ENCODE results near the gene DEXI.

DEXI gene

DNA sequence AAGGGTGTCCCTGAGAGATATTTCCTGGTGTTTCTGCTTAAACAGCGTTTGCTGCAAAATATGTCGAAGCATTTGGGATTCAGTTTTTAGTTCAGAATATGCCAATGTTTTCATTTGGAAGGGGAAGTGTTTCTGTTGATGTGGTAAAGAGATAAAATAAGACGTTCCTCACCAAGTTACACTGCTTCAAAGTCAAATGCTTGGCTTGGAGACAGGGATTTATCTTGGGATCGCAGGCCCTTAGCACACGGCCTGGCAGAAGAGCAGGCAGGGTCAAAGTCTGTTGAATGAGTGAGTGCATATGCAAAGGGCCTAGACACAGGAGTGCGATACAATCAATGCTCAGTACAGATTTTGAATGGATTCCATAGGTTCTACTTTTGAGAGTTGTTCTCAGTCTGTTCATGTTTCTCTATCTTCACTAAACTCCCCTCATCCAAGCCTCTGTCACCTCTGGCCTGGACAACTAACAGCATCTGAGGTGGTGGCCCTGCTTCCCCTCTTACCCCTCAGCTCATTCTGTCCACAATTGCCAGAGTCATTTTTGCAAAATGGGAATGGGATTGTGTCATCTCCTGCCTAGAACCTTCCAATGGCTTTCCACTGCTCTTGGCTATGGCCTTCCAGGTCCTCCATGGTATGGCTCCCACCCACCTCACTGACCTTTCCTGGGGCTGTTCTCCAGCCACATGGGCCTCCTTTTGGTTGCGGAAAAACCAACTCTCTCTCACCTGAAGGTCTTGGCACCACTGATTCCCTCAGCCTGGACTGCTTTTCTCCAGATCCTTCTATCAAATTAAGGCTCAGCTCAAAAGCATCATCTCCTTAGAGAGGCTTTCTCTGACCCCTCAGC, 3.2 kb downstream of the DEXI start:
- no peak for DNase-seq (ENCODE audit: extremely low read depth, low read depth)
- peak overlapping the region; percentile 93 for H3K4me3 ChIP-seq (replicated peaks; ENCODE audit: low read depth, low read length)
- TF ChIP-seq, protein P1, sequence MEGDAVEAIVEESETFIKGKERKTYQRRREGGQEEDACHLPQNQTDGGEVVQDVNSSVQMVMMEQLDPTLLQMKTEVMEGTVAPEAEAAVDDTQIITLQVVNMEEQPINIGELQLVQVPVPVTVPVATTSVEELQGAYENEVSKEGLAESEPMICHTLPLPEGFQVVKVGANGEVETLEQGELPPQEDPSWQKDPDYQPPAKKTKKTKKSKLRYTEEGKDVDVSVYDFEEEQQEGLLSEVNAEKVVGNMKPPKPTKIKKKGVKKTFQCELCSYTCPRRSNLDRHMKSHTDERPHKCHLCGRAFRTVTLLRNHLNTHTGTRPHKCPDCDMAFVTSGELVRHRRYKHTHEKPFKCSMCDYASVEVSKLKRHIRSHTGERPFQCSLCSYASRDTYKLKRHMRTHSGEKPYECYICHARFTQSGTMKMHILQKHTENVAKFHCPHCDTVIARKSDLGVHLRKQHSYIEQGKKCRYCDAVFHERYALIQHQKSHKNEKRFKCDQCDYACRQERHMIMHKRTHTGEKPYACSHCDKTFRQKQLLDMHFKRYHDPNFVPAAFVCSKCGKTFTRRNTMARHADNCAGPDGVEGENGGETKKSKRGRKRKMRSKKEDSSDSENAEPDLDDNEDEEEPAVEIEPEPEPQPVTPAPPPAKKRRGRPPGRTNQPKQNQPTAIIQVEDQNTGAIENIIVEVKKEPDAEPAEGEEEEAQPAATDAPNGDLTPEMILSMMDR (IDR thresholded peaks at IDR 0.05; ENCODE audit: low read depth, low read length, missing control alignments) = no peak

DNA sequence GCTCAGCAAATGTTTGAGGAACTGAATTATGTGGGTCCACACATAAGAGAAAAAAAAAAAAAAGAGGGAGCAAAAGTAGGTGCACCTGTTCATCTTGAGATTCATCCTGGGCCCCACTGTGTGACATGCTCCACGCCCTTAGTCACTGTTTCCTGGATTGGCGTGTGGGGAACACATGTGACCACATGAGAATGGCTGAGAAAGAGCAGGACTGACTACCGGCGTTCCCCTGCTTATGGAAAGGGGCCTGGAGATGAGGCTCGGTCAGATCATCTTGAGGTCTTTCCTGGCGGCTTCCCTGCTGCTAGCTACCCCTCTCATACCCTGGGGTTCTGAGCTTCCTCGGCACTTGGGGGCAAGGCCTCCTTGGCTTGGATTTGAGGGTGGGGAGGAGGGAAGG, 3.9 kb downstream of the DEXI start:
- DNase-seq (ENCODE audit: extremely low read depth, low read depth) = no peak
- H3K4me3 ChIP-seq (replicated peaks; ENCODE audit: low read depth, low read length) = peak overlapping the region; percentile 93
- TF ChIP-seq, protein P1 (IDR thresholded peaks at IDR 0.05; ENCODE audit: low read depth, low read length, missing control alignments) = no peak

DNA sequence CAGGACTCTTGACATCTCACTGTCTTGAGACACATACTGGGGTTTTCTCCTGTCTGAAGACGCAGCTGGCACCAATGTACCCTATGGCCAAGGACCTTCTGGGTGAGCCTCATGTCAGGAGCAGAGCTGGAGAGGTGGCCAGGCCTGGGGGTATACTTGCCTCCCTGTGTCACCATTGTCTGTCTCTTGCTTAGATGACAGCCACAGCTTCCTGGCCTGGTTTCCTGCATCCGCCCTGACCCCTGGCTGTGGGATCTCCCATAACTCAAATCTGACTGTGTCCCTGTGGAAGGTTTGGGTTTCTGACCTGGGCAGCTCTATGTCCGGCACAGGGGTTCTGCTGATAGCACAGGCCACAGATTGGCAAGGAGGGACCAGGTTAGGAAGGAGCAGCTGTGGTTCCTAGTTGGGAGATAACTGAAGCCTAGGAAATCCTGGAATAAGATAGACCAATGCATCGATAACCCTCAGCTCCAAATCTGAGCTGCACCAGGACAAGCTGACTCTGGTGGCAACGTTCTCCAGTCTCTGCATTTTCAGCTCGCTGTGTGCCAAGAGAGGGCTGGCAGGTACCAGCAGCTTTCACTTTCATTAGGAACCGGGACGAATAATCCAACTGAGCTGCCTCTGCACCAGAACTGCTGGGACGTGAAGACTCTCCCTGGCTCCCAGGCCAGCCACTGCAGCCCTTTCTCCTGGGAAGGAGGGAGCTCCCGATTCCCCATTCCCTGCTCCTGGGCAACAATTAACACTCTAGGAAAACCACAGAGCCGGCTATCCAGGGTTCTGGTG, 5.0 kb downstream of the DEXI start:
- TF ChIP-seq, protein P1 (IDR thresholded peaks at IDR 0.05; ENCODE audit: low read depth, low read length, missing control alignments) = no peak
- no peak overlapping the region for H3K4me3 ChIP-seq (replicated peaks; ENCODE audit: low read depth, low read length)
- no peak for DNase-seq (ENCODE audit: extremely low read depth, low read depth)

- TF ChIP-seq, protein P1 (IDR thresholded peaks at IDR 0.05; ENCODE audit: low read depth, low read length, missing control alignments) = no peak
- no peak for DNase-seq (ENCODE audit: extremely low read depth, low read depth)
- no peak overlapping the region for H3K4me3 ChIP-seq (replicated peaks; ENCODE audit: low read depth, low read length)
Measured at GRCh38 chr16:10936272-10936984, 5.8 kb downstream of the DEXI start.

- H3K4me3 ChIP-seq (replicated peaks; ENCODE audit: low read depth, low read length) = no peak overlapping the region
- DNase-seq (ENCODE audit: extremely low read depth, low read depth) = no peak
- TF ChIP-seq, protein P1 (IDR thresholded peaks at IDR 0.05; ENCODE audit: low read depth, low read length, missing control alignments) = no peak
Measured at GRCh38 chr16:10935226-10935915, 6.9 kb downstream of the DEXI start.
